HEK293T (cell line): ENCODE results near the gene OTX1.

Experiments
- ARNT ChIP-seq: fragments of 450-650 bp; IDR thresholded peaks from 2 replicates; pipeline ENCODE4 v1.6.1; 2017; ENCODE audit warnings: mild to moderate bottlenecking
- BHLHE40 ChIP-seq: fragments of 450-650 bp; IDR thresholded peaks from 2 replicates; pipeline ENCODE4 v1.6.1; 2016; ENCODE audit warnings: mild to moderate bottlenecking, moderate library complexity, borderline replicate concordance
- FOXK2 ChIP-seq: fragments of 450-650 bp; IDR thresholded peaks from 2 replicates; pipeline ENCODE4 v1.6.1; 2016; ENCODE audit warnings: mild to moderate bottlenecking
- FOXM1 ChIP-seq: fragments of 450-650 bp; IDR thresholded peaks from 2 replicates; pipeline ENCODE4 v1.6.1; 2017; ENCODE audit warnings: mild to moderate bottlenecking, borderline replicate concordance
- L3MBTL2 ChIP-seq: fragments of 450-650 bp; conservative IDR thresholded peaks from 2 replicates; pipeline ENCODE4 v1.6.1; 2016; ENCODE audit warnings: mild to moderate bottlenecking
- NFRKB ChIP-seq: fragments of 450-650 bp; IDR thresholded peaks from 2 replicates; pipeline ENCODE4 v1.6.1; 2016; ENCODE audit warnings: mild to moderate bottlenecking, moderate library complexity
- SP1 ChIP-seq: fragments of 450-650 bp; IDR thresholded peaks from 2 replicates; pipeline ENCODE4 v1.6.1; 2017
- SUZ12 ChIP-seq: fragments of 450-650 bp; IDR thresholded peaks from 2 replicates; pipeline ENCODE4 v1.6.1; 2016; ENCODE audit warnings: mild to moderate bottlenecking
- ZNF384 ChIP-seq: fragments of 450-650 bp; IDR thresholded peaks from 2 replicates; pipeline ENCODE4 v1.6.1; 2016

GRCh38 chr2:63035660-63036059, 15.0 kb upstream of the OTX1 start:
- TF ChIP-seq BHLHE40: no peak
- no peak for TF ChIP-seq ZNF384
- TF ChIP-seq ARNT: no peak
- no peak for TF ChIP-seq FOXM1
- TF ChIP-seq FOXK2: no peak
- TF ChIP-seq SUZ12: no peak
- no peak for TF ChIP-seq NFRKB
- no peak for TF ChIP-seq SP1
- no peak for TF ChIP-seq L3MBTL2
